Central memory CD4-positive, alpha-beta T cell (primary cell): ENCODE measurements around the gene PLS1.
A peak's percentile ranks its signal among the peaks of the same experiment; 100 is the strongest.
"Not testable (repeated sequence)": the region's sequence is repeated elsewhere in the genome, so short reads cannot be mapped to it uniquely, and the experiment has no call there.

Experiments used
- DNase-seq: peaks from one replicate; pipeline ENCODE4 v3.0.0; 2022

Gene PLS1

GRCh38 chr3:142706321-142707127 is 110.3 kb downstream of the PLS1 start:
- no peak for DNase-seq

- DNase-seq: no peak
These were observed 113.0 kb downstream of the PLS1 start for GRCh38 chr3:142709207-142709606.

- not testable (repeated sequence) for DNase-seq
These were observed 118.7 kb downstream of the PLS1 start for GRCh38 chr3:142714882-142715281.

GRCh38 chr3:142716102-142716501 is 119.9 kb downstream of the PLS1 start:
- DNase-seq: no peak

GRCh38 chr3:142723665-142723967 is 127.4 kb downstream of the PLS1 start:
- DNase-seq: no peak

GRCh38 chr3:142723968-142724681 is 127.9 kb downstream of the PLS1 start, which contains the start of gene TRPC1:
Gene TRPC1, plus strand, starts transcription at chr3:142724034. Its CDS starts 526 bp downstream, at chr3:142724560.
- peak; percentile 81 for DNase-seq

GRCh38 chr3:142724682-142725356 is 128.6 kb downstream of the PLS1 start:
- no peak for DNase-seq

- DNase-seq: no peak
These were observed 129.2 kb downstream of the PLS1 start for GRCh38 chr3:142725357-142725739.

- DNase-seq: no peak
These were observed 129.8 kb downstream of the PLS1 start for GRCh38 chr3:142726017-142726416.

- no peak for DNase-seq
These were observed 135.9 kb downstream of the PLS1 start for GRCh38 chr3:142732066-142732465.

- no peak for DNase-seq
These were observed 138.6 kb downstream of the PLS1 start for GRCh38 chr3:142734834-142735233.

GRCh38 chr3:142735462-142735861 is 139.3 kb downstream of the PLS1 start:
- DNase-seq: no peak

GRCh38 chr3:142738396-142738795 is 142.2 kb downstream of the PLS1 start:
- no peak for DNase-seq

- no peak for DNase-seq
These were observed 150.5 kb downstream of the PLS1 start for GRCh38 chr3:142746646-142747045.

- not testable (repeated sequence) for DNase-seq
These were observed 154.3 kb downstream of the PLS1 start for GRCh38 chr3:142750531-142750930.

- not testable (repeated sequence) for DNase-seq
These were observed 156.4 kb downstream of the PLS1 start for GRCh38 chr3:142752605-142753004.

GRCh38 chr3:142754494-142754893 is 158.3 kb downstream of the PLS1 start:
- DNase-seq: no peak
